ENCODE measurements around the gene CDC42.
A peak's percentile ranks its signal among the peaks of the same experiment; 100 is the strongest.
"Not testable (repeated sequence)": the region's sequence is repeated elsewhere in the genome, so short reads cannot be mapped to it uniquely, and the experiment has no call there.

Gene CDC42

GRCh38 chr1:22052115-22053016, at the start of gene CDC42:
CDC42 (plus strand) TSS chr1:22052709; CDS start chr1:22078479, 25,770 bp downstream.
- DNase-seq (ENCODE audit: low spot score) = peak; percentile 97

GRCh38 chr1:22002875-22003274, 49.6 kb upstream of the CDC42 start:
- DNase-seq (ENCODE audit: low spot score) = not testable (repeated sequence)

DNA sequence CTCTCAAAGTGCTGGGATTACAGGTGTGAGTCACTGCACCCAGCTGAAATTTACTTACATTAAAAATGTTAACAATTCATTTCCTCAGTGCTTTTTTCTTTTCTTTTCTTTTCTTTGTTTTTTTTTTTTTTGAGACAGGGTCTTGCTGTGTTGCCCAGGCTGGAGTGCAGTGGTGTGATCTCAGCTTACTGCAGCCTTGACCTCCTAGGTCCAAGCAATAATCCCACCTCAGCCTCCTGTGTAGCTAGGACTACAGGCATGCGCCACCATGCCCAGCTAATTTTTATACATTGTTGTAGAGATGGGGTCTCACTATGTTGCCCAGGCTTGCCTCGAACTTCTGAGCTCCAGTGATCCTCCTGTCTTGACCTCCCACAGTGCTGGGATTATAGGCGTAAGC, 48.5 kb upstream of the CDC42 start:
- DNase-seq (ENCODE audit: low spot score) = not testable (repeated sequence)

- peak; percentile 38 for DNase-seq (ENCODE audit: low spot score)
Observed at GRCh38 chr1:22005261-22006149, 47.0 kb upstream of the CDC42 start.

GRCh38 chr1:22006736-22007135, 45.8 kb upstream of the CDC42 start:
- DNase-seq (ENCODE audit: low spot score) = not testable (repeated sequence)

- DNase-seq (ENCODE audit: low spot score) = not testable (repeated sequence)
Observed at GRCh38 chr1:22007262-22007661, 45.2 kb upstream of the CDC42 start.

DNA sequence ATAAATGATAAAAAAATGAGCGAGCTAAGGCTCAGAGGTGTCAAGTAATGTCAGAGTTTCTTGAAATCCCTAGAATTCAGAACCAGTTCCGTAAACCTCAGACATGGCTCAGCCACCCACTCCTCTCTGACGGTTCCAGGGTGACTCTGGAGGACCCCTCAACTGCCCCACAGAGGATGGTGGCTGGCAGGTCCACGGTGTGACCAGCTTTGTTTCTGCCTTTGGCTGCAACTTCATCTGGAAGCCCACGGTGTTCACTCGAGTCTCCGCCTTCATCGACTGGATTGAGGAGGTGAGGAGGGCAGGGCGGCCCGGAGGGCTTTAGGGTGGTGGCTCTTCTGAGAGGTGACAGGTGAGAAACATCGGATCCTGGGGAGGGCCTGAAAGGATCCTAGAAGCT, 42.9 kb upstream of the CDC42 start:
- DNase-seq (ENCODE audit: low spot score) = not testable (repeated sequence)

- not testable (repeated sequence) for DNase-seq (ENCODE audit: low spot score)
Observed at GRCh38 chr1:22012752-22013151, 39.8 kb upstream of the CDC42 start.

GRCh38 chr1:22014575-22015206, 37.8 kb upstream of the CDC42 start:
- DNase-seq (ENCODE audit: low spot score) = not testable (repeated sequence)

- DNase-seq (ENCODE audit: low spot score) = peak; percentile 83
Observed at GRCh38 chr1:22018583-22019559, 33.6 kb upstream of the CDC42 start.

DNA sequence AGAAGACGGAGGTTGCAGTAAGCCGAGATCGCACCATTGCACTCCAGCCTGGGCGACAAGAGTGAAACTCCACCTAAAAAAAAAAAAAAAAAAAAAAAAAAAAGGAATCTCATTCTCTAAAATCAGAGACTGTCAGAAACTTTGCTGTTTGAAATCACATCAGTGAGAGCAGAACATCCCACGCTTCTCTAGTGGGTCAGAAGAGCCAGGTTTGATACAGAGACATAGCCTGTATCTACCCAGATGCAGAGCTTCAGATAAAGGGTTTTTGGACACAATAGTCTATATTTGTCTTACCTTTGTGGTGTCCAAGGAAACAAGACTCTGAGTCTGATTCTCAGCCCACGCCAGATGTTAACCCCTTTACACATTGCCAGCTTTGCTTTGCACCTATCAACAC, 31.4 kb upstream of the CDC42 start:
- no peak for DNase-seq (ENCODE audit: low spot score)

- DNase-seq (ENCODE audit: low spot score) = peak; percentile 71
Observed at GRCh38 chr1:22024485-22025367, 27.8 kb upstream of the CDC42 start.

GRCh38 chr1:22025368-22026155, 26.9 kb upstream of the CDC42 start:
- peak; percentile 94 for DNase-seq (ENCODE audit: low spot score)

DNA sequence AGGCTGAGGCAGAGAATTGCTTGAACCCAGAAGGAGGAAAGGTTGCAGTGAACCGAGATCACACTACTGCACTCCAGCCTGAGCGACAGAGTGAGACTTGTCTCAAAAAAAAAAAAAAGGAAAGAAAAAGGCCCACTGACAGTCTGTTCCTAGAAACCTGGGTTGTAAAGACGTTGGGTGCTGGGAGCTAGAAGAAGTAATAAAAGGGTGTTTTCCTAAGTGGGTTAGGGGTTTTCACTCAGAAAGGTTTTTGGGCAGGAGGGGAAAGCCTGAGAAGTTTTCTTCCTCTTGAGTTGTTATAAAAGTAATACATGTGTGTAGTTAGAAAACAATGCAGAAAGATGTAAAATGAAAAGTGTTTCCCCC, 25.6 kb upstream of the CDC42 start:
- DNase-seq (ENCODE audit: low spot score) = no peak

DNA sequence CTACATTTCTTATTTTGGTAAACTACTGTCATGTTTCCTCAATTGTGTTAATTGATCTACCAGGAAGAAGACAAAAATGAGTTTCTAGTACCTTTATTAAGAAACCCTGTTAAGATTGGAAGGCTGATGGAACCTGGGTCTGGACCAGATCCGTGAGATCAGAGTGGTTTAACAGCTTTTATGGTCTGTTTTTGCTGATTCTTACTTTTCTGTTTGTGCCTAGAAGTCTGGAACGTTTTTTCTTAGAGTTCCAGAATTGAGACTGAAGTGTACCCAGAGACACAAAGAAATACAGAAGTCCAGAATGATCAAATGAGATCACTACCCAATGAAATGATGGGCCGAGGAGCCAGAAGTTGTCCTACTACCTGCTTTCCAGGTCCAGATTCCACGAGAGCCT, 22.5 kb upstream of the CDC42 start:
- no peak for DNase-seq (ENCODE audit: low spot score)

GRCh38 chr1:22030473-22030872, 22.0 kb upstream of the CDC42 start:
- DNase-seq (ENCODE audit: low spot score) = no peak

- DNase-seq (ENCODE audit: low spot score) = peak; percentile 19
Observed at GRCh38 chr1:22031214-22031962, 21.1 kb upstream of the CDC42 start.

DNA sequence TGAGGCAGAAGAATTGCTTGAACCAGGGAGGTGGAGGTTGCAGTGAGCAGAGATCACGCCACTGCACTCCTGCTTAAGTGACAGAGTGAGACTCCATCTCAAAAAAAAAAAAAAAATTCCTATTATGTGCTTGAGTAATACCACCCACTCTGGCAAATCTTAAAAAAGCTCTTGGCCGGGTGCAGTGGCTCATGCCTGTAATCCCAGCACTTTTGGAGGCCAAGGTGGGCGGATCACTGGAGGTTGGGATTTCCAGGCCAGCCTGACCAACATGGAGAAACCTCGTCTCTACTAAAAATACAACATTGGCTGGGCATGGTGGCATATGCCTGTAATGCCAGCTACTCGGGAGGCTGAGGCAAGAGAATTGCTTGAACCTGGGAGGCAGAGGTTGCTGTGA, 17.7 kb upstream of the CDC42 start:
- DNase-seq (ENCODE audit: low spot score) = not testable (repeated sequence)
